Omental fat pad (tissue), 4 donors: Measurements from ENCODE around the gene ZNF280B. TPM values are rescaled to one million over a fixed set of nuclear protein-coding genes. Genes with fewer than 3 reads are reported as not detected.
"Not testable (repeated sequence)": the region's sequence is repeated elsewhere in the genome, so short reads cannot be mapped to it uniquely, and the experiment has no call there.

ENCODE experiments used
- ATAC-seq: fragments of 150-250 bp; one replicate; pipeline ENCODE4 v1.9.1; 2016; ENCODE audit warnings: mild to moderate bottlenecking, moderate library complexity; ENCODE audit not compliant: low FRiP score
- DNase-seq: peaks from one replicate; pipeline ENCODE4 v3.0.0-alpha.2; 2019; ENCODE audit warnings: low spot score
- total RNA-seq, 4 donors: library from RNA; depleted of rRNA; stranded (reverse); fragments of >200 nt; gene quantifications; one replicate each; pipeline ENCODE4 v1.1.0, GENCODE V29; 2016
- TF ChIP-seq, protein P1 (sequence below), 3 donors: fragments of 450-650 bp; IDR thresholded peaks; one replicate each; pipeline ENCODE4 v1.5.1; 2016 to 2017; ENCODE audit warnings: antibody characterized with exemption in 3 of 3, mild to moderate bottlenecking in 3 of 3, moderate library complexity in 2 of 3

ZNF280B gene
- total RNA-seq, 4 donors from 2014 or later: 0.09 to 0.32 (median 0.22) TPM

DNA sequence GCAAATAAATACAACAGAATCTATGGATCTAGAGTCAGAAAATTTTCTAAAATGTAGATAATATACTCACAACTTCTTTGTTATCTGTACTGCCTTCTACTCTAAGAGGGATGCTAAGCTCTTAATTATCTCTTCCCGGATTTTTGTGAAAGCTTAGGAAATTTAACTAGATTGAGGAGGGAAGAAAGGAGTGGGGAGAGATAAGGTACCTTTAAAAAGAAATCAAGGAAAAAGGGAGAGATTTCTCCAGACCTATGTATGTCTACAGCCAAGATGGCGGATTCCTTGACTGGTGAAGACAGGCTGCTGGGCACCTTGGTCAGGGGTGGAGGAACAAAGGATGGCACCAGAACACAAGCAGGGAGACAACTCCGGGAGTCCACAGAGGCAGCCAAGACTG is 23.0 kb downstream of the ZNF280B start:
- no peak for ATAC-seq
- no peak for DNase-seq
- TF ChIP-seq, protein P1, sequence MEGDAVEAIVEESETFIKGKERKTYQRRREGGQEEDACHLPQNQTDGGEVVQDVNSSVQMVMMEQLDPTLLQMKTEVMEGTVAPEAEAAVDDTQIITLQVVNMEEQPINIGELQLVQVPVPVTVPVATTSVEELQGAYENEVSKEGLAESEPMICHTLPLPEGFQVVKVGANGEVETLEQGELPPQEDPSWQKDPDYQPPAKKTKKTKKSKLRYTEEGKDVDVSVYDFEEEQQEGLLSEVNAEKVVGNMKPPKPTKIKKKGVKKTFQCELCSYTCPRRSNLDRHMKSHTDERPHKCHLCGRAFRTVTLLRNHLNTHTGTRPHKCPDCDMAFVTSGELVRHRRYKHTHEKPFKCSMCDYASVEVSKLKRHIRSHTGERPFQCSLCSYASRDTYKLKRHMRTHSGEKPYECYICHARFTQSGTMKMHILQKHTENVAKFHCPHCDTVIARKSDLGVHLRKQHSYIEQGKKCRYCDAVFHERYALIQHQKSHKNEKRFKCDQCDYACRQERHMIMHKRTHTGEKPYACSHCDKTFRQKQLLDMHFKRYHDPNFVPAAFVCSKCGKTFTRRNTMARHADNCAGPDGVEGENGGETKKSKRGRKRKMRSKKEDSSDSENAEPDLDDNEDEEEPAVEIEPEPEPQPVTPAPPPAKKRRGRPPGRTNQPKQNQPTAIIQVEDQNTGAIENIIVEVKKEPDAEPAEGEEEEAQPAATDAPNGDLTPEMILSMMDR (IDR thresholded peaks at IDR 0.05): no peak

DNA sequence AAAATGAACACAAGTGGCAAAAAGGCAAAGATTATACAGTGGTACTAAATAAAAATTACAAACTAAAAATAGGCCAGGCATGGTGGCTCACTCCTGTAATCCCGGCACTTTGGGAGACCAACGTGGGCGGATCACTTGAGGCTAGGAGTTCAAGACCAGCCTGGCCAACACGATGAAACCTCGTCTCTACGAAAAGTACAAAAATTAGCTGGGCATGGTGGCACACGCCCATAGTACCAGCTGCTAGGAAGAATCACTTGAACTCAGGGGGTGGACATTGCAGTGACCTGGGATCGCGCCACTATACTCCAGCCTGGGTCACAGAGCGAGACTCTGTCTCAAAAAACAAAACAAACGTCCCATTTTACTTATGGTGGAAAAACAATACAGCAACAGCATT is 24.5 kb downstream of the ZNF280B start:
- ATAC-seq (no peak), DNase-seq (no peak)
- TF ChIP-seq, protein P1 (IDR thresholded peaks at IDR 0.05): no peak

DNA sequence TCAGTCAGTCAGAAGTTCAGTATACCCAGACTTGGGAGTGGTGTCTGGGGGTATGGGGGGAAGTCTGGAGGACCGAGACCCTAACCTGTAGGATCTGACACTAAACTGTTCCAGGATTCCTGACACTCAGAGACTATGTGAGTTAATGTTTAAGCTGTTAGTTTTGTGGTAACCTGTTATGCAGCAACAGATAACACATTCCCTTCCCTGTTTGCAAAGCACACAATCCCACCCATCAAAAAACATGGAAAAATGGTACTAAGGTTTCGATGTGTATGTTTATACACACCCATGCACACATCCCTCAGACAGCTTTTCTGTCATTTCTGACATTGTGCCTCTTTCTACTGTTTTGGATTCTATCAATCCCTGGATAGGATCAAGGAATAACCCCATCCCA is 27.6 kb downstream of the ZNF280B start:
- TF ChIP-seq, protein P1 (IDR thresholded peaks at IDR 0.05): no peak
- ATAC-seq (no peak), DNase-seq (no peak)

DNA sequence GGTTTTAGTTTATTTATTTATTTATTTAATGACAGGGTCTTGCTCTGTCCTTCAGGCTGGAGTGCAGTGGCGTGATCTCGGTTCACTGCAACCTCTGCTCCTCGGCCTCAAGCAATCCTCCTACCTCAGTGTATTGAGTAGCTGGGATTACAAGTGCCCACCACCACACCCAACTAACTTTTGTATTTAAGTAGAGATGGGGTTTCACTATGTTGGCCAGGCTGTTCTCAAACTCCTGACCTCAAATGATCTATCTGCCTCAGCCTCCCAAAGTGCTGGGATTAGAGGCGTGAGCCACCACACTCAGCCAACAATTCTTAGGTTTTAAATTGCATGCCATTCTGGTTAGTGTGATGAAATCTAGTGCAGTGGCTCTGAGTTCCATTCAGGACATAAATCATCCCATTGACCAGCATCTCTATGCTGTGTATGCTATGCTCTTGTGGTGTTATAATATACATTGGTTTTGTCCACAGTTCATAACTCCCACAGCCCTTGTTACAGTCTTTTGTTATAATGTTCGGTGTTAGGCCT is 28.5 kb downstream of the ZNF280B start:
- ATAC-seq: no peak
- DNase-seq: no peak
- TF ChIP-seq, protein P1 (IDR thresholded peaks at IDR 0.05): no peak

DNA sequence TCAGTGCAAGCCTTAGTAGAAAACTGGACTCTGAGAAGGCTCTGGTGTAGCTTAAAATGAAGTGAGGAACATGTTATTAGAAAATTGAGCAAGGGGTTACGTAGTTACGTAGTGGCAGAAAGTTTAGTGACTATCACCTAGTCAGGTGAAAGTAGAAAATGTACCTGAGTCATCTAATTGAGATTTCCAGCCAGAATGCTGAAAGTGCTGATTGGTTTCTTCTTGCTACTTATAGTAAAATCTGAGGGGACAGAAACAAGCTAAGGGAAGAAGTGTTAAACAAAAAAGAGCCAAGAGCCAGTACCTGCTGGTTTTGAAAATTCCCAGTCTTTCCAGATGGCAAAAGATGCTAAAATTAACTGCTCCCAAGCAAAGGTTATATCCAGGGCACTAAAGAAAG is 29.4 kb downstream of the ZNF280B start:
- DNase-seq: no peak
- no peak for ATAC-seq
- TF ChIP-seq, protein P1 (IDR thresholded peaks at IDR 0.05): no peak

DNA sequence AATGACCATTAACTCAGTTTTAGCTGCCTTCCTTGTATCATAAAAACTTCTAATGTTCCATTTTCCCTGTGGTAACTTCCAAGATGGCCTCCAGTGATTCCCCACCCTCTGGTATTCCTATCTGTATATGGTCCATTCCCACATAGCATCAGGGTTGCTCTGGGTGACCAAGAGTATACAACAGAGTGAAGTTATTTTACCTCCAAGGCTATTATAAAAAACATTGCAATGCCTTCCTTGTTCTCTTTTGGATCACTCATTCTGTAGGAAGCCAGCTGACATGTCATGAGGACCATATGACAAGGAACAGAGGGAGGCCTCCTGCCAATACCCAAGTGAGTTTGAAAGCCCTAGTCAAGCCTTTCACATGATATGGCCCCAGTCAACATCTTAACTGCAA is 30.1 kb downstream of the ZNF280B start:
- ATAC-seq: no peak
- no peak for DNase-seq
- TF ChIP-seq, protein P1 (IDR thresholded peaks at IDR 0.05): no peak

DNA sequence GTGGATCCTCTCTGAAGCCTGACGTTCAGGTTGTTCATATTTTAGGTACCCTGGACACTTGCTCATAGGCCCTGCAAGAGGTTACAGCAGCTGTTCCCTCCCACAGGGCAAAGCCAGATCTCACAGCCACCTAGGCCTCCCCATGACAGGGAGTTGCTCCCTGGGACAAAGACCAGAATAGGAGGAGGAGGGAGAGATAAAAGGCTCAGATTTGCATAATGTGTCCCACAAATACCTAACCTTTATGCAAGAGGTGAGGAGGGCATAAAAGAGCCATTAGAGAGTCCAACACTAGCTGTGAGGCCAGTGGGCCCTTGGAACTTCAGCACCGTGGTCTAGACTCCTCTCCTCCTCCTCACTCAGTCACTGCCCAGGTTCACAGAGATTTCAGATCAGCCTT is 33.8 kb downstream of the ZNF280B start:
- TF ChIP-seq, protein P1 (IDR thresholded peaks at IDR 0.05): no peak
- DNase-seq (no peak), ATAC-seq (no peak)

DNA sequence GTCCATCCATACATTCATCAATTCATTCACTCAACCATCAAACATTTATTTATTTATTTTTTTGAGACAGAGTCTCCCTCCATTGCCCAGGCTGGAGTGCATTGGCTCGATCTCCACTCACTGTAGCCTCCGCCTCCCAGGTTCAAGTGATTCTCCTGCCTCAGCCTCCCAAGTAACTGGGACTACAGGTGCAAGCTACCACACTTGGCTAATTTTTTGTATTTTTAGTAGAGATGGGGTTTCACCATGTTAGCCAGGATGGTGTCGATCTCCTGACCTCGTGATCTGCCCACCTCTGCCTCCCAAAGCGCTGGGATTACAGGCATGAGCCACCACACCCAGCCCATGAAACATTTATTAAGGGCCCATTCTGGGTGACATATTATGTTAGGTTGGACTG is 37.4 kb downstream of the ZNF280B start:
- not testable (repeated sequence) for ATAC-seq, DNase-seq
